Spleen (tissue), 7 donors: Measurements from ENCODE around the gene QSOX1.

ENCODE experiments used
- CTCF ChIP-seq, 11 experiments: fragments of 200-600 bp in 7 of 11; fragments of 450-650 bp in 4 of 11; sonication (generic) in 4 of 11; IDR thresholded peaks in 8 of 11; conservative IDR thresholded peaks in 3 of 11; 1 replicate in 7 of 11; 2 replicates in 4 of 11; pipeline versions ENCODE4 v1.4.0 to v1.8.0; 2016 to 2021; ENCODE audit warnings: antibody characterized with exemption in 11 of 11, inconsistent platforms in 4 of 11, mild to moderate bottlenecking in 1 of 11
- POLR2A ChIP-seq, 3 donors: fragments of 450-650 bp; IDR thresholded peaks; one replicate each; pipeline ENCODE4 v1.5.1; 2017; ENCODE audit warnings: antibody characterized with exemption in 3 of 3, mild to moderate bottlenecking in 1 of 3
- donor health status: DM: no; HTN: no; CAD: no; lungs with moderate emphysema.
- donor health status: DM: no; HTN: no; CAD: no.
- donor health status: DM: no; HTN: no; CAD: no.

GRCh38 chr1:180116964-180117763 lies 37.5 kb upstream of the QSOX1 start:
- TF ChIP-seq CTCF (IDR thresholded peaks at IDR 0.05 in 8 of 11, conservative IDR thresholded peaks at IDR 0.05 in 3 of 11) (no peak), POLR2A (IDR thresholded peaks at IDR 0.05) (no peak)
